Right renal pelvis (tissue), 4 donors: ENCODE results near the gene SNX5. TPM values are rescaled to one million over a fixed set of nuclear protein-coding genes. Genes with fewer than 3 reads are reported as not detected.
"Not testable (repeated sequence)": the region's sequence is repeated elsewhere in the genome, so short reads cannot be mapped to it uniquely, and the experiment has no call there.

Source experiments
- DNase-seq, 4 donors: peaks; one replicate each; pipeline ENCODE4 v3.0.0-alpha.2; 2013; ENCODE audit warnings: low read depth in 4 of 4, low spot score in 3 of 4, missing footprints in 1 of 4
- polyA plus RNA-seq, 4 donors: library from polyadenylated mRNA; unstranded; fragments of 120-200 nt; gene quantifications; one replicate each; pipeline ENCODE4 v1.2.1, GENCODE V29; 2013; ENCODE audit not compliant: insufficient read length in 4 of 4

Gene SNX5
- polyA plus RNA-seq, 4 donors, result 202 to 241 (median 230) TPM

DNA sequence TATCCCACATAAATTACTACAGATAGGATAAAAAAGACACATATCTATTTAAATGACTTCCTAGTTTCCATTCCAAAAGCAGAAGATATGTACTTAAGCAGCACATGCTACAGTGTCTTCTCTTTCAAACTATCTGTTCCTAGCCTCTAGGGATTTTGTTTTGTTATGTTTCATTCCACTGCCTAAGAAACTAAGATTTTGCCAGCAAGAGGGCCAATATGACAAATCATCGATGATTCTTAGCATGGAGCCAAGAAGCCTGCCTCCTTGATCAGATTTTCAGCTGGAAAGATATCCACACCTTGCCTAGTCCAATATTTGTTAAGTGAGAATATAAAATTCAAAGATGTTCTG is 7.0 kb downstream of the SNX5 start:
- no peak for DNase-seq

DNA sequence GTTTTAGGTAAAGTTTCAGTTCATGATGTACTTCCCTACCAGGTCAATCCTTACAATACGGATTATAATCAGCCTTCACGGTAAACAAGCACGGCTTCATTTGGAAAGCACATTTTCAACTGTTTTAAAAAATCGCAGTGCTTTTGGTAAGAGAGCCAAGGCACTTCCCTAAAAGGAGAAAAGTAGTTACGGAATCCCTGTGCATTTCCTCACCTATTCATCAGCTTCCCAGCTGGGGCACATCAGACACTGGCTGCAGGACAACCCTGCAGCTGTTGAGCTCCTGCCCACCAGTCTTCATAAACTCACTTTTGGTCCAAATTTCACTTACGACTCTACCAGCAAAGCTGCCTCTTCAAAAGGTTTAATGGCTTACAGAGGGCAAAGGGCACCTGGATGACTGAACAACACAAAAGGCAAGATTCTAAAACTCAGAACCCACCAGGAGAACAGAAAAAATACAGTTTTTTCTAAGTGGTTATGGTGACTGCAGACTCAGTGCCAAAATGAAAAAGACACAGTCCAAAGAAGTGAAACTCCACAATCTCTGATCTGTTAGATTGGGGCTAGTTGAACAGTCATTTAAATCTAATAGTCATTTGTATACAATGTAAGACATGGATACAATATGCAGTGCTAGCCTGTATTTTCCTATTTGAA is 7.5 kb downstream of the SNX5 start:
- DNase-seq, result no peak

DNA sequence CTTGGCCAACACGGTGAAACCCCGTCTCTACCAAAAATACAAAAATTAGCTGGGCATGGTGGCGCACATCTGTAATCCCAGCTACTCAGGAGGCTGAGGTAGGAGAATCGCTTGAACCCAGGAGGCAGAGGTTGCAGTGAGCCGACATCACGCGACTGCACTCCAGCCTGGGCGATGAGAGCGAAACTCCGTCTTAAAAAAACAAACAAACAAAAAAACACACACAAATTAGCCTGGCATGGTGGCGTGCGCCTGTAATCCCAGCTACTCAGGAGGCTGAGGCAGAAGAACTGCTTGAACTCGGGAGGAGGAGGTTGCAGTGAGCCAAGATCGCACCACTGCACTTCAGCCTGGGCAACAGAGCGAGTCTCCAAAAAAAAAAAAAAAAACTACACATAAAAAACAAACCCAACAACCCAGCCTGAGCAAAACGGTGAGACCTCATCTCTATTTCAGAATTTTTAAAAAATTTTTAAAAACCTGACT is 8.2 kb downstream of the SNX5 start:
- DNase-seq, result not testable (repeated sequence)

DNA sequence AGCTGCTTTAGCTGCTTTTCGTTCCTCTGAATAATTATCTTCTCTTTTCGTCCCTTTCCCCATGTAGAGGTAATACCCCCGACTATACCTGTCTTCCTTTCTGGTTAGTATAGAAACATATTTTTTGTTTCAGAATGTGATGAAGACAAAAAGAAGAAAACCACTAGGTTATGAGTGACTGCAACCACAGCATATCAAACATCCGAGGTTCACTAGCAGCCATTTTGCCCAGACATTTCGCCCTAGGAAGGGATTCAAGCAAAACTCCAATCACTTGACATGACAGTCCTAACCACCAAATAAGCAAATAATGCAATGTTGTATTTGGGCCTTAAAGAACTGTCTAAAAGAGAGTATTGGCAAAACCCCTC is 9.4 kb downstream of the SNX5 start:
- DNase-seq, result no peak

DNA sequence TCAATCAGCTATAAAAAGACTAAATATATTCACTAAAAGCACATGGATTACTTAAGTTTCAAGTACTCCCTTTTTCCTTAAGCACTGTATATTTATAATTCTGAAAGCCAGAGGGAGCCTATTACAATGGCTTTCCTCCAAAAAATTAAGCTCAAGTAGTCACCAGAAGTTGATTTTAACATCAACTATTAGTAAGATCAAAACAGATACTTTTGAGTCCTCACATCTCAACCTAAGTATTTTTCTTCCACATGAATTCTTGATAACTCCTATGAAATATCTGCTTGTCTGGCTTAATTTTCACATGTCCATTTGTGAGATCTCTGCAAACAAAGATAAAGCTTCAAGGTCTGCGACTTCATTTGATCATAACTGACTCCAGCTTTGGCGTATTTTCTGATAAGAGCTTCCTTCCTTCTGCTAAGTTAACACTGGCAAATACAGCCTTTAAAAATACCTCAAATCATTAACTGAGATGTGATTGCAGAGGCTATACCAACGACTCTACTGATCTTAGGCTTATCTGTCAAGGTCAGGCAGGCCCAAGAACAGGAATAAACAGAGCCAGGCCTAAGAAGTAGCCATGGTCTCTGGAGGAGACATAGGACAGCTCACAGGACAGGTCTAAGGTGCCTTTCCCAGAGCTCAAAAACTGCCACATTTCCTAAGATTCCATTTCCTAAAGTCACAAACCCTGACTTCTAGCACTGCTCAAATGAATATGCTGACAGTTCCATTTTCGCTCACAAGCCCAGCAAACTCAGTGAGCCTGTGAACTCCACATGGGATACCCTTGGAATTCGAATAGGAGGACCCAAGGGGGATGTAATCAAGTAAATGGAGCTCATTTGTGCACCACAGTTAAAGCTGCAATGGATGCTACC is 10.0 kb downstream of the SNX5 start:
- no peak for DNase-seq

DNA sequence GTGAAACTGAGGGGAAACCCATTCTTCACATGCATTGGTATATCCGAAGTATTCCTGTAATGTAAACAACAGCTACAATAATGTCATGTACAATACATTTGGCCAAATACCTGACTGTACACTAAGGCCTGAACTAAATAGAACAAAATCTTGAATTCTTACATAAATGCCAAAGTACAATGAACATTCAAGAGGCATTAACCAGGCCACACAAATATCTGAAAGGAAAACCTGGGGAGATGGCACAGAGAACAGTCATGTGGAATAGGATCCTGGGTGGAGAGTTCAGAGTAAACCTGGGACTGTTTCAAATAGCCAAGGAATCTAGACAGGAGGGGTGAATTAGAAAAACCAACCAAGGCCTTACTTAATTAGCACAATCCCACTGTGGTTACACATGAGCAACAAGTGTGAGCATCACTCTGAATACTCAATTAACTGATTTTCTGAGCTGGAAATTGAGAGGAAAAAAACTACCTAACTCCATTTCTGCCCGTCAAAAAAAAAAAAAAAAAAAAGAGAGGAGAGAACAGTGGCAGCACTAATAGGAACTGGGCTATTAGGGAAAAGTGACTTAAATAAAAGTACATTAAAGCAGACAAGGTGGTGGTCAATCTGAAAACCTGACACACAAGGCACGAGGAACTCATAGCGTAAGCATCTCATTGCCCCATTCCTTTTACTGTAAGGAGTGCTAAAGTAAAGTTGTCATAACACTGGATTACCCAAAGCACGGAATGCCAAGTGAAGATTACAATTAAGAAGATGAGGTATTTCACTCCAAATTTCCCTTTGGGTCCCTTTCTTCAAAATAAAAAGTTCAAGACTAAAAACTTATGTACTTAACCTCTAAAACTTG is 10.9 kb downstream of the SNX5 start:
- DNase-seq, result no peak

DNA sequence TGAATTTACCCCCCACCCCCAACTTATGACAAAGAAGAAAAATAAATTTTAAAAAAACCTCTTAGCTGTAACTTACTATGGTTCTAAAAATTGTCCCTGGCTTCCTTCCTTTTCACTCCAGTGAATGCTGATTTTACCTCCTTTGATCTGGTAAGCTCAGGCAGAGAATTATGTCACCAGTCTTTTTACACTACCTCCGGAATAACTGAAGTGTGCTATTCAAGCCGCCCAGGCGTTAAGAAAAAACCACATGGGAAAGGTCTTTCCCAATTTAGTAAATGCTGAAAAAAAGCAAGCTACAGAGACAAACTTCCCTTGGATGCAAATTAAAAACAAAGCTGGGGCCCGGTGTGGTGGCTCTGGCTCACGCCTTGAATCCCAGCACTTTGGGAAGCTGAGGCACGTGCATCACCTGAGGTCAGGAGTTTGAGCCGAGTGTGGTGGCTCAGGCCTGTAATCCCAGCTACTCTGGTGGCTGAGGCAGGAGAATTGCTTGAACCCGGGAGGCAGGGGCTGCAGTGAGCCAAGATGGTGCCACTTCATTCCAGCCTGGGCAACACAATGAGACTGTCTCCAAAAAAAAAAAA is 12.4 kb downstream of the SNX5 start:
- DNase-seq, result no peak

DNA sequence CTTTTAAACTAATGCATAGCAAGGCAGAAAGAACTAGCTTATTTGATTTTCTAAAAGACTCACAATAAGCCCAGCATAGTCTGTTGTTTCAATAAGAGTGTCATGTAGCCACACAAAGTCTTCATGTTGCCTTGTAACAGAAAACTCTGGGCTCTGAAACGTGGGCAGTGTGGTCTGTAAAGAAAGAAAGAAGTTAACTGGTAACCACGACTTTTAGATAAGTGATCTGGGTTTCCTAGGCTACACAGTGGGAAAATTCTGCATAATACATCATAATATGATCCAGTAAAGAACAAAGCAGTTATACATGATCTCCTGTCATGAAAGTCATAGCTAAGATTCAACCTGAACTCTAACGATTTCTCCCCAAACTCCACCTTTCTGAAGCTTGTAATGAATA is 13.3 kb downstream of the SNX5 start:
- DNase-seq, result no peak

DNA sequence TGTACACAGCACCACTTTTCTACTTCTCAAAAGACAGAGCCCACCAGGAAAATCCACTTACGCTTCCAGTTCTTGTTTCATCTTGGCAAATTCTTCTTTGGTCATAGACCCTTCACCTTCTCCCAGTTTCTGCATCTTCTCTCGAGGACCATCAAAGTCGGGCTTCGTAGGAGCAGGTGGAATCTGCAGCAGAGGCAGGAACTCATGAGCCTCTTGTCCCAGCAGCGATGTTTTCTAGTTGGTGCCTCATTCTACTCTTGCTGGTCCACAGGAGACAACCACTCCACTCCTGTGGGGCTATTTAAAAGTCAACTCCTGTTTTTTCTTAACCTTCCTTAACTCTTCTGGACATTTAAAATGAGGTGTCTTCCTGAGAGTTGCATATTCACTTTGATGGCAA is 14.7 kb downstream of the SNX5 start:
- DNase-seq, result no peak

DNA sequence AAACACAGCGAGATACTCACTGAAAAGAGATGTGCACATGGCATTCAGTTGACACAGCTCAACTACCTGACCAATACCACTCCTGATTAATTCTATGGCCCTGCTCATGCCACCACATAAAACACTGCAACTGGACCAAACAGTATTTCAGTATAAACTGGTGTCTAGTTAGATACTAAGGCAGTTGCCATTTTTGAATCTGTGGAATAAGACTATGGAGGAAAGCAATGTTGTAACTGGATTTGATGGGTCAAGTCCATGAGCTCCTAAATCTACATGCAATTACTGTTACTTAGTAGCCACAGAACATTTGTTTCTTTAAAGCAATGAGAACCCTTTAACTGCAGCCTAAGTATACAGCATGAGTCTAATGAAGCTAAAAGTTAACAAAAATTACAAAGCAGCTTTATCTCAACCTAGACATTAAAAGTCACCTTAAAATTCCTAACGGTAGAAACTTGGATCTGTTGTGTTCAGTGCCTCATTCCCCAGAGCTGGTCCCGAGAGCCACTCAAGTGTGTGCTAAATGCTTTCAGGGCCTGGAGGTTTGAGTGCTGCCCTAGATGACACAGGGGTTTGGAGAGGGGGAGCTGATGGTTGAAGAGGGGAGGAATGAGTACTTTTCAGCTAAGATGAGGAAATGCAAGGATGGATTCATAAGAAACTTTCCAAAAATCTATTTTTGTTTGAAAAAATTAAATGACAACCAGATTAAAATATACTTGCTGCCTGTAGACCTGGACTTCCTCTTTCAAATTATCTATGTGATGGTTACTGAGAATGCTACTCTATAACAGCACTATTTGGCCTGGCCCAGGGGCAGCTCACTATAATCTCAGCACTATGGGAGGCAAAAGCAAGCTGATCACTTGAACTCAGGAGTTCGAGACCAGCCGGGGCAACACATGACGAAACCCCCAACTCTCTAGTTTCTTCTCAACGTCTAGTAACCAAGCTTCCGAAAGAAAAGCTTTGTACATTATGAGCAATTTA is 15.6 kb downstream of the SNX5 start:
- DNase-seq, result no peak

DNA sequence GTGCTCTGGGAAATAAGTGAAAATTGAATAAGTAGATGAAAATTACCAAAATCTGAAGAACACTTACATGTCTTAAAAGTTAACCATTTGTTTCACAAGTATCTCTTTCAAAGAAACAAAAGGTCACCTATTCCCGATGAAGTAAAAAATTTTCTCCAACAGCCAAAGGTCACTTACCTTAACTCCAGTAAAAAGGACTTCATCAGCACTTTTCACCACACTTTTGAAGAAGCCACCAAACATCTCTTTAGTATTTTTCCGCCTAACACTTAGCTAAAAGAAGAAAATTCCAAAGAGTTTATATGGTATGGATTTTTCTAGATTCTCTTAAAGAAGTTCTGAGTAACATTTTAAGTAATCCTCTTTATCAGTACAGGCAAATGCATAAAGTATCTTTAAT is 17.3 kb downstream of the SNX5 start:
- no peak for DNase-seq

DNA sequence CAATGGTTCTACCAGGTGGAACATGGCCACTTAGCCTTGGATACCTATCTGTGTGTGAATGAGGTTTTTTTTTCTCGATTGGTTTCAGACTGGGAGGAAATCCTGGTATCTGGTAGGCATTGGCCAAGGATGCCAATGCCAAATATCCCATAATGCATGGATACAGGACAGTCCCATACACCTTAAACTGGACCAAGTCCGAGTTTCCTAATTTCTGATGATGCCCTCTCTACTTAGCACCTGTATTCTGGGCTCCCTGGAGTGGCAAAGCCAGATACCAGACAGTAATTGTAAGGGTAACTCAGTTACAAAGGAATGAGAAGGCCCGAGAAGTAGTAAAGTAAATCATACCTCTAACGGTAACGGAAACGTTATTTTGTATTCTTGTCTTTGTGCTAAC is 17.9 kb downstream of the SNX5 start:
- no peak for DNase-seq

DNA sequence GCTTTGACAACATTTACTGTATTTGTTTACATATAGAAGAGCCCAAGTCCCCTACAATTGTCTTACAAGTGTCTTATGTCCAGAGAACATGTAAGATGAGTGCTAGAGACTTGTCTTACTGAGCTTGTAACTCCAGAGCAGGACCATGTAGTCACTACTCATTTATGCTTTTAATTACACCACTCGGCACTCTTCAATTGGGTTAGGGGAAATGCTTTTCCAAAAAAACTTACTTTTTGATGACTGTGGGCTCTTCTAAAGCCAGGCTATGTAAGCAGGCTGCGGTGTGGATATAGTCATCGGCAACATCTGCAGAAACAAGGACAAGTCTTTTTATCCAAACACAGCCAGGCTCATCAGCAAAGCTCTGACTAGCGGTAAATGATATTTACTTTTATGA is 18.7 kb downstream of the SNX5 start:
- no peak for DNase-seq

DNA sequence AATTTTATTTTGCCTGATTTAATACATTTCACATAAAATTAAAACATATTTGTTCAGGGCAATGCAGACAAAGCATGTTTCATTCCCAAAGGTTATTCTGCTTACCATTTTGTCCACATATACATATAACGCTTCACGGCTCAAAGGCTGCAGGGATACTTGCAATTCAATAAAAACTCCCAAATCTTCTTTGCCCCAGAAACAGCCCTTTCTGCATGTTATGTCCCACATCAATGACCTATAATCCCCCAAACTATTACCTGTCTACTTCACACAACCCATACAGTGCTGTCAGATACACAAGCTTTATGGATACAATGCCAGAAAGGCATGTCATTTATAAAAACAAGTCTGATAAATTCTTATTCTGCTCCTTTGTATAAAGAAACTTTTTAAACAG is 20.2 kb downstream of the SNX5 start:
- DNase-seq, result no peak

DNA sequence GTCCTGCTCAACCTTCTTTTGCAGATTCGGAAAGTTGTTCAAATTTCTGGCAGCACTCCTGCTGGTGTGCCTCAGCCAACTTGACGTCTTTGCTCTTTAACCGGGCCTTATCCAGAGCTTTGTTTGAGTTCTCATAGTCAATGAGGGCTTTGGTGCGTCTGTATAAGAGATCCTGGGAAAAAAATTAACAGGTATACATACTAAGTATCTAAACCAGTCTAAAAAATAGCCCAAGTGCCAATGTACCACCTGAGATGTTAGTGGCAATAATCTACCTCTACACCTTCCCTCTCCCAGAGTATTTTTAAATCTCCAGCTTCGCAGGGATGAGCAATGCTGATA is 21.1 kb downstream of the SNX5 start:
- no peak for DNase-seq

DNA sequence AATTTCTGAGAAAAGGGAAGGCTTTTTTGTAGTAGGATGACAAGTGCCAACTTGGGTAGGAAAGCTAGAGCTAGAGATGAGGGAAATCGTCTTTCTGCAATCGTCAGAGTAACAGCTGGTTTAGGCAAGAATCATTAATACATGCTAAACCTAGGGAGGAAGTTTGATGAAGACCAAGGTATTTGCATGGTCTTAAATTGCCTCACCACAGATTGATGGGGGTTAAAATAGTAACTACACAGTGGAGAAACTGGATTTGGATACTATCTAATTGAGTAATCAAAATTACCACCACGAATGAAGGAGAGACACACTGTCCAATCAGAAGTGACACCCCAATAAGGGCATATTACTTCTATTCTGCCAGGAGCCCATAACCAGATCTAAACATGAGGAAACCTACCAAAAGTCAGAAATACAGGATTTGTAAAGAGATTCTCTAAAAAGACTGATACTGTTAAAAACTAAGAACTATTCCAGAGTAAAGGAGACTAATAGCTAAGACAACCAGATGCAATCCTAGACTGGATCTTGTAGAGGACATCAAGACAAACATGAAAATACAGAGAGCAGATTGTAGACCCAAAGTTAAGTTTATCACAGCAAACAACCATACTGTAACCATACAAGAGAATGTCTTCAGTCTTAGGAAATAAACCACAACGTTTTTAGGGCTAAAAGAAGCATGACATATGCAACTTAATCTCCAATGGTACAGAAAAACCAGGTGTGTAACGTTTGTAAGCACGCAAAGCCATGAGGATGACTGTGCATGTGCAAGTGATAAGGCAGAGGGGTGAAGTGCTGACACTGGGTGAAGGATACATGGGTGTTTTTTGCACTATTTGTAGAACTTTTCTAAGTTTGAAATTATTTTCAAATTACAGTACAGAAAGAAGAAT is 21.8 kb downstream of the SNX5 start:
- no peak for DNase-seq

DNA sequence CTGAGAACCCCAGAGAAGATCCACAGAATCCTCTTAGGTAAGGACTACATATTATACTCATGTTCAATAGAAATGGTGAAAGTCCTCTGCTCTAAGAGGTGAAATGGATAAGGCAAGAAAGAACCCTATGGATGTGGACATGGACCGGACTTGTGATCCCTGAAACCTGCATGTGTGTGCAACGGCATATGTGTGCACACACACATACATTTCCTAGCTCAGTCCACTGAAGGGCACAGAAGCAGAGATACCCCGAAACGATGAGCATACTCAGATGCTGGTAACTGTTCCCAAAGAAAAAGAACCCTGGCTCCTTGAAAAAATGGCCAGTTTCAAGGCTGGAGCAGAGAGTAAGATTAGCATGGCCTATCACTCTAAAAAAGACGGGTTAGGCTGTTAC is 22.6 kb downstream of the SNX5 start:
- DNase-seq, result no peak

DNA sequence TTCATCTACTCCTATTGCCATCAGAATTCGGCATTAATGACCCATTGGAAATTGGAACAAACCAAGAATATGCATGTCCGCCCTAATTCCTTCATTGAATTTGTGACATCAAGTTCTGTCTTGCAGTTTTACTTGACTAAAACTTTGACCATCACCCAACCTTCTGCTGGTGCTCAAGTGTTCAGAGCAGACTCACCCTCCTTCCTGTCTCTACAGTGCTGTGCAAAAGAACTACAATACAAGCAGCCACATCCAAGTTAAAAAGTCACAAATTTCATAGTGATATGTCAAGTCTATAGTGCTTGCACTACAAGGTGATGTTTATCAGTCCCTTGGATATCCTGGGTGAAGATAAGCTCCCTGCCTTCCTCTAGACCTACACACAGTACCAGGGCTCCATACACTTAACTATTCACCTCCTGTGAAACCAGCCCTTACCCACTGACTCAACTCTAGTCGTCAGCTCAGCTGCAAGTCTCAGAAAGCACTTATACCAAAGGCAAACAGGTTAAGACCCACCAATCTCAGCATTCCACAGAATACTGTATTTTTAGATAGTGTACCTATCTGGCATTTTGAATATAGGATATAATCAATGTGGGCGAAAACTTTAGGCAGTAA is 23.6 kb downstream of the SNX5 start:
- DNase-seq, result no peak
